Transverse colon (tissue), 4 donors: ENCODE results near the gene PPP1R9A.

ENCODE experiments used
- CTCF ChIP-seq, 5 experiments: fragments of 200-600 bp in 3 of 5; fragments of 450-650 bp in 2 of 5; sonication (generic) in 3 of 5; IDR thresholded peaks; 1 replicate in 2 of 5; 2 replicates in 3 of 5; pipeline ENCODE4 v1.5.1; 2016 to 2017; ENCODE audit warnings: antibody characterized with exemption in 5 of 5, inconsistent platforms in 3 of 5, mild to moderate bottlenecking in 2 of 5, moderate library complexity in 1 of 5
- POLR2AphosphoS5 ChIP-seq, 3 donors: sonication (generic); formaldehyde crosslinking; IDR thresholded peaks; one replicate each; pipeline ENCODE4 v1.6.1; 2016; ENCODE audit warnings: antibody characterized with exemption in 3 of 3

DNA sequence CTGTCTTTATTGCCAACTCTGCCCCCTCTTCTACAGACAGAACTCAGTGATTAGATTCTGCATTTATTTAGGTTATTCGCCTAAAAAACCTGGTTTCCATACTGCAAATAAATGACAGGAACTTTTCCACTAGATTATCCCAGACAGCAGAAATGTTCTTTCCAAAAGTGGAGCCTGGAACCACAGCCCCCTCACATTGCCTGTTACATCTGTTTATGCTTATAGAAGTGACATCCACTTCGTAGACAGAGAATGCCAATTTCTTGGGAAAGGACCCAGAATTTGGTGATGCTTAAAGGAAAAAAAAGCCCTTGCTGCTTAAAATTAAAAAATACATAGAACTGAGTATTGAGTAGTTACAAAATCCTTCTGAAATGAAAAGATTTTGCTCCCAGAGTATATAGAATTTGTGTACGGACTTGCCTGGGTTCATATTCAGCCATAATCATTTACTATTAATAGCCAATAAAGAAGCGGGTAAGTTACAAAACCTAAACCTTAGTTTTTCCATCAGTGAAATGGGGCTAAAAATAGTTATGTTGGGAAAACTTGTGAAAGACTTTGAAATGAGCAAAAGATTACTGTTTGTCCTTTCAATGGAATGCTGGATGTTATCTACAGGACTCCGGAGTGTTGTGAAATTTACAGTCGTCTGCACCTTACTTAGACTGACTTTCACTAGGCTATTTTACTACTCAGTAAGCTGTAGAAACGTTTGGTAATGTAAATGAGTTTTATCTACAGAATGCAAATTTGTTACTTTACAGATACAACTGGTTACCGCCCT, 1.1 kb upstream of the PPP1R9A start:
- TF ChIP-seq CTCF (IDR thresholded peaks at IDR 0.05) (no peak), POLR2AphosphoS5 (IDR thresholded peaks at IDR 0.05) (no peak)
